GM19397 (cell line): ENCODE measurements around the gene GSG1L2.
"Not testable (repeated sequence)": the region's sequence is repeated elsewhere in the genome, so short reads cannot be mapped to it uniquely, and the experiment has no call there.

Source experiments
- ATAC-seq: cut with Tn5 transposase; IDR thresholded peaks from one replicate; pipeline ENCODE4 v1.9.1; 2021; ENCODE audit warnings: mild to moderate bottlenecking, moderate library complexity; ENCODE audit not compliant: unreplicated experiment

GSG1L2 gene

DNA sequence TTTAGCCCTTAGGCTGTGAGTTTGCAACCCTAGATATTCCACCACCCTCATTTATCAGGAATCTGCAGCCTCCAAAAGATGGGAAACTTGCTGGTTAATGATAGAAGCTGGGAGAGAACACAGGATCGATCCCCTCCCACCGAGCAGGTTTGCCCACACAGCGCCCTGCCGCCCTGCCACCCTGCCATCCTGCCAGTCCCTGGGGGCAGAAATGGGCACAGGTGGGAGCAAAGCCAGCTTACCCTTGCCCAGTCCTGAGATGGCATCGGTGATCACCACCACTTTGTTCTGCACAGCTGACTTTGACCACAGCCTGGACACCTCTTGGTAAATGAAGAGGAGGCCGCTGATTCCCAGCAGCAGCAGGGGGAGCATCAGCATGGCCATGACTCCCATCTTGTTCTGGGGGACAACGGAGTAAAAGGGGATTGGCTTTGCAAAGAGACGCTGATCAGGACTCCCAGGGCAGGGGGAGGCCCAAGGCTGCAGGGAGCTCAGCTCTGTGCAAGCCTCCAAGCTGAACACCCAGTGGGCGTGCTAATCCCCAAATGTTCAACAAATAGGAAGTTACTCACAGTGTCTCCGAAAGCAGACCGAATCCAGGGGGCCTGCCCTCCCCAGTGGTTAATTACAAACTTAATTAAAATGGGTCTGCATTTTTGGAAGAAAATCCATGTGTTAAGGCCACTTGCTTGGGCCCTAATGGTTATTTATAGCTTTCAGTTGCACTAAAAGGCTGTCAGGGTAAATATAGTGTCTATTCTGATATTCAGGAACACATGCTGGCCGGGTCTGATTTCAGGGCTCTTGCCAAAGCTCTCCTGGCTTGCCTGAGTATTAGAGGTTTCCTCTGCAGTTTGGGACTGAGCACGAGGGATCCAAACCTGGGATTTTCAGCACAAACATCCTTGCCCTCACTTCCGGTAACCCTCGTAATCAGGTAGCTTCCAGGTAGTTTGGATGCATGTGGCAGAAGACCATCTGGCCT, 30.7 kb downstream of the GSG1L2 start, which contains the start of gene DHRS7C:
Gene DHRS7C (minus strand): TSS at position 704 of the 988 bp plus-strand sequence. CDS start 308 bp downstream, at position 396.
- no peak for ATAC-seq

DNA sequence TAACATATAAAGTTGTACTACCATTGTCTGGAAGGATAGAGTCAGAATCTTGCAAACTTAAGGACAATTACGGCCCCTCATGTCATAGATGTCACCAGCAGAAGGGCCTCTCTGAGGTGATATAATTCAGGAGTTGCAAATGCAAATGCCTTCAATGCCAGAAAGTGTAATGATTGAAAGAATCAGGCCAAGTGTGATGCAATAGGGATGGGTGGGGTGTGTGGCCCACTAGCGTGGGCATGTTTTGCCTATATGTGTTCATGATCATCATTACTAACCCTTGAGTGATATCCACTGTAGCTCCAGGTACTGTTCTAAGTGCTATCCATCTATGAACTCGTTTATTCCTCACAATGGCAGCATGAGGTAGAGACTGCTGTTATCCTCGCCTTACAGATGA, 31.6 kb downstream of the GSG1L2 start:
- no peak for ATAC-seq

DNA sequence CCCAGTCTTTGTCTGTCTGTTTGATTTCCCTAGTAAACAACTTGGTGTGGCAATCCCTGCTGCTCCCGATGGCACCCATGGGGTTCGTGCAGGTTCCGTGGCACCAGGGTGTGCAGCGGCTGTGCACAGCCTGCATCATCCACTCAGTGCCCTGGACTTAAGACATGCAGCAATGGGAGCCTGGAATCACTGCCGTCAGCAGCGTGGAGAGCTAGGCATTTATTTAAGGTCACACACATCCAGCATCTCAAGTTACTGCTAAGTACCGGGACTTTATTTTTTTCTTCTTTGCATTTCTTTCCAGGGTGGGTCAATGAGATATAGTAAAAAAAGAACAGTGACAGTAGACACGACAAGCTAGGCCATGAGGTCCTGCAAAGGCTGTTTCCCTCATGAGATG, 33.3 kb downstream of the GSG1L2 start:
- ATAC-seq: no peak

DNA sequence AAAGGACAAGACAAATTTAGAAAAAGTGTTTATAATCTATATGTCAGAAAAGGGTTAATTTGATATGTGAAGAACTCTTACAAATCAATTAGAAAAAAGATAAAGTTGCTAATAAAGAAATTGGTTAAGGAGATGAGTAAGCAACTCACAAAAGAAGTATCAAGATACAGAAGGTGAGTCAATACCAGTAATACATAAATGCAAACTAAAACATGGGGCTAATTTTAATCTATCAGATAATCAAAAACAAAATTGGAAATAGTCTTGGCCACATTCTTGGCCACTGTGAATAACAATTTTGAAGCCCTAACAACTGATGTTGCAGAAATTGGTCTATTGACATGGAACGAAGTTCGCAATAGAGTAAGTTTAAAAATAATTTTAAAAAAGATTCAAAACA, 37.3 kb downstream of the GSG1L2 start:
- no peak for ATAC-seq

DNA sequence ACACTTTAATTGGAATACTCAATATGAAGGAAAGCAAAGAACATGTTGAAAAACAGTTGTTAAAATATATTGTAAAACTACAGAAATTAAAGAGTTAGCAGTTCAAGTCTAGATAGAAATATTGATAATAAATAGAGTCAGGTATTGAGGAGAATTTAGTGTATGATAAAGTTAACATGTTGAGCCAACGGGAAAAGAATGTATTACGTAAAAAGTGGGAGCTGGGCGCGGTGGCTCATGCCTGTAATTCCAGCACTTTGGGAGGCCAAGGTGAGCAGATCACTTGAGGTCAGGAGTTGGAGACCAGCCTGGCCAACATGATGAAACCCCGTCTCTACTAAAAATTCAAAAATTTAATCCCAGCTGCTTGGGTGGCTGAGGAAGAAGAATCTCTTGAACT, 38.4 kb downstream of the GSG1L2 start:
- ATAC-seq: not testable (repeated sequence)

DNA sequence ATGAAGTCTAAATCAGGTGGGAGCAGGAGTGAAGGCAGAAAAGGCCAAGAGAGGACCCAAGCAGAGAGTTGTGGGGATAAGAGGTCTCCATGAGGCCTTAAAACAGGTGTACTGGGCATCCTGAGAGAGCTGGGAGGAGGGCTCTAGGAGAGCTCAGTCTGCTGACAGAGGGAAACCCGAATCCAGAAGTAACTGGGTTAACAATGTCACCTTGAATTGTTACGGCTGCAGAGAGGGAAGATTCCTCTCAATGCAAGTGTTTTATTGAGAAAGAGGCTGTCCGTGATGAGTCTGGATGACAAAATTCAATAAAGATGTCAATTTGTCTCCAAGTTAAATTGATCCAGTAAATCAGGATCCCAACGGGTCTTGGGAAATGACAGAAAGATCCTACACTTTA, 38.8 kb downstream of the GSG1L2 start:
- no peak for ATAC-seq

DNA sequence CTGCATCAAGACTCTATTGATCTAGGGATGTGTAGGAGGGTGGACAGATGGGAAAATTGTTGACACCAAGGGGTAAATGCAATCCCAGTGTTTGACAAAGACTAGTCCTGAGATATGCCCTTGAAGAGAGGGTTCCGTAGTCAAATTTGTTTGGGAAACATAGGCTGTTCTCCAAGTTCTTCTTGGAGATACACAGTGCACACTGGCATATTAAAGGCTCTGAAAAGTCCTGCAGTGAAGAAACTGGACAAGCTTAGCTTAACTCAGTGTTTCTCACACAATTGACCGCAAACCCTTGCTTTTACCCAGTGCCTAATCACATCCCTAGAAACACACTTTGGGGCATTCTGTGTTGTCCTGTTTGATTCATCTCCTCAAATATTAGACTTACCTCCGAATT, 41.3 kb downstream of the GSG1L2 start:
- ATAC-seq: no peak

DNA sequence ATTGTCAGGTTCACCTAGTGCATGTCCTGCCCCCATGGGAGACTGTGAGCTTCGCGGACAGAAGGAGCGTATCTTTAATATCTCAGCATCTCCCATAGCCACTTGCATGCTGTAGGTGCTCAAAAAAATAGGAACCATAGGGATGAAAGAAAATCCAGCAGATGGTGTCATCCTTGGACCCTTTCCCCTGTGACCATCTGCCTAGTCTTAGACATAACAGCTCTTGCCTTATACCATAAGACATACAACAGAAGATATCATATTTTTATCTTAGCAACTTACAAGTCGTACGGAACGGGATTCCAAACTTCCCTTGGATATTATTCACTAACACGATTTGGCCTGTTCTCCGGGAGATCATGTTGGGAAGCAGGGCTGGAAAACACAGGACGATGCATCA, 45.0 kb downstream of the GSG1L2 start:
- ATAC-seq: no peak

DNA sequence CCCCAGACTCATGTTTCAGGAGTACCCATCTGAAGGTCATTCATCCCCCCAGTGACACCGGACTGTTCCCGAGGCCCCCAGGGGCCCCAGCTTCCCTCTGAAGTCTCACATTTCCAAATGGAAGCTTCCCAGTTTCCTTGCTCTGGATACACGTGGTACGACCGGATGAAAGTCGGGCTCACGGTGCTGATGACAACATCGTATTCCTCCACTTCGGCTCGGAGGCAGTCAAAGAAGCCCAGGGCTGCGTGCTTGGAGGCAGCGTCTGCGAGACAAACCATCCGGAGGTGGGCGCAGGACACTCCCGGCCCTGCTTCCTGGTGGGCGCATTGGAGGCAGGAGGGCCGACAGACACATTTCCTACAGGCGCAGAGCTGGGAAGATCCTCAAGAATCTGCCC, 49.2 kb downstream of the GSG1L2 start:
- ATAC-seq: no peak

DNA sequence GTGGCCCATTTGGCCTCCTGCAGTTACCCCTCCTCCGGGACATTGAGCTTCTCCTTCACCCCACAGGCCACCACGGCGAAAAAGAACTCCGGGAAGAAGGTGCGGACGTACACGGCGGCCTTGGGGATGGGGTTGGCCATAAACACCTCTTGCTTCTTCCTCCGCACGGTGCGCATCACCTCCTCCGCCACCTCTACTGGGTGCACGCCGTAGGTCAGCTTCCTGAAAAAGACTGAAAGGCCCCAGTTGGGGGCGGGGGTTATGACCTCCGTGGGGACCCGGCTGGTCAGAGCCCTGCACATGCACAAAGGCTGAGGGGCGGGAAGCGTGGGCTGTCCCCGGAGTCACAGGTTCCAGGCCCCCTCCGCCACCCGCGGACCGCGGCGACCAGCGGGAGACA, 50.4 kb downstream of the GSG1L2 start:
- no peak for ATAC-seq

DNA sequence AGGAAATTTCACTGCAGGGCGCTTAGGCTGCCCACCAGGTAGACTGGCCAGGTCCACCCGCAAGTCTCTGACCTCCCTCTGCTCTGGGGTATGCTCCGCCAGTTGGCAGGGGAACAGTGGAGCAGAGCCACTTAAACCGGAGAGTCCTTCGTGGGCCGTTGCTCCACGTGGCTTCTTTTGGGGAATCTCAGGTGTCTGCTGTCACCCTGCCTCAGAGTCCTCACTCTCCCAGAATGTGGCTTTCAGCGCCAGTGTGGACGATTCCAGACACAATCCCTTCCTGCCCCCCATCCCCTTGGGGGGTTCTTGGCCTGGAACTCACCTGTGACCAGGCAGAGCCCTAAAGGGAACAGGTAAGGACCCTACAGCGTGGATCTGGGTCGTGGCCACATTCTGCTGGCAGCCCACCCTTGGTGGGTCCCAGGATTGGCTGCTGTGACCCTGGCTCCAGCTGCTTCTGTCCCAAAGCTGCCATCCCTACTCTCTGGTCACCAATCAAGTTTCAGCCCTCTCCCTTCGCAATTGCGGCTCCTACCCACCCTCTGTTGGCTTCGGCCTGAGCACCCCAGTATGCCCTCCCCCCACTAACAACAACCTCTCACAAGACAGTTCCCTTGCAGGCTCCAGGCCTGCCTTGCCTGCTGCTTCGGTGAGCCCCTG, 52.7 kb downstream of the GSG1L2 start:
- ATAC-seq: no peak

DNA sequence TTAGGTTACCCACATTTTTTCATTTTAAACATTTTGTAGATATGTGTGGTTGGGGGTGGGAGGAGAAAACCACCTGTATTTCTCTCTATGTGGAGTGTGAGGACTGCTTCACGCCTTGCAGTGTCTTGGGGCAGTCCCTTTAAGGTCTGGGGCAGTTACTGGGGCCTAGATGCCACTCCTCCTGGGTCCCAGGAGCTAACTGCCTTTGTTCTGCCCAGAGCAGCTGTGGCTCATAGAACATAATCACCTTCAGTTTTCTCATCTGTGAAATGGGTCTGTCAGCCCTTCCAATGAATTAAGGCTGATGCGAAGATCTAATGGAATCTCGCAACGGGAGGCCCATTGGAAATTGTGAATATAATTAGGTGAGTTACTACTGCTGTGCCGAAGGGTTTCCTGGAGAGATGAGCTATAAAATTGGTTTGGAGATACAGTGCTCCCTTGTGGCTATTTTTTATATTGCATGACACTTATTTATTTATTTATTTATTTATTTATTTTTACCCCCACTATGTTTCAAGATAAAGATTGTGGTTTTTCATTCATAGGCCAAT, 53.4 kb downstream of the GSG1L2 start:
- no peak for ATAC-seq

DNA sequence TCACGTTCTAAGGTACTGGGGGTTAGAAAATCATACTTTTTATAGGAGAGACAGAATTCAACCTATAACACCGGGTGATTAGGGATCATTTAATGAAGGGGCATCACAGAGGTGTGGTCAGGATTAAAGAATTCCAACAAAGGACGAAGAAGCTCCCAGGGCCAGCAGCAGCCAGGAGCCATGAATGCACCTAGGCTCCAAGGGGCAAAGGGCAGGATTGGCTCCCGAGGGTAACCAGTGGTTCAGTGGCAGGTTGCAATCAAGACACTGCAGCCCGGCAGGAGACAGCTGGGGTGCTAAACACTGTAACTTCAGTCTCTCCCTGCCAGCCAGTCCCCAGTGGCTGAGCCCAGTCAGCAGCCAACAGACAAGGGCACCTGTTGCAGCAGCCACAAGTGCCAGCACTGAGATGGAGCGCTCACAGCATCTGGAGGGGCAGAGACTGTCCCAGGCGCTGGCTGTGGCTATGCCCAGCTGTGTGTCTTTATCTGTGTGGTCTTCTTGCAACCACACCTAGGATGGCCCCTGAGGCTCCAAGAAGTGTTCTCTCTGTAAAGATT, 54.4 kb downstream of the GSG1L2 start:
- ATAC-seq: no peak

DNA sequence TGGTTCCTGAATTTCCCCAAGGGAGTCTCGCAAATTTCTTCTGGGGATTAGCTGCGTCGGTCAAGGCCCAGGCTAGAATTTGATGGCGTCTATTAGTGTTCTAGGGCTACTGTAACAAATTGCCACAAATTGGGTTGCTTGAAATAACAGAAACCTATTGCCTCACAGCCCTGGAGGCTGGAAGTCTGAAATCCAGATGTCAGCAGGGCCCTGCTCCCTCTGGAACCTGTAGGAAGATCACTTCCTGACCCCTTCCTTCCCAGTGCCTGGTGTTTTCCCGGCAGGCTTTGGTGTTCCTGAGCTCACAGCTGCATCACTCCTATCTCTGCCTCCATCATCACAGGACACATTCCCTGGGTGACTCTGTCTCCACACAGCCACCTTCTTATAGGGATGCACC, 54.9 kb downstream of the GSG1L2 start:
- ATAC-seq: no peak

DNA sequence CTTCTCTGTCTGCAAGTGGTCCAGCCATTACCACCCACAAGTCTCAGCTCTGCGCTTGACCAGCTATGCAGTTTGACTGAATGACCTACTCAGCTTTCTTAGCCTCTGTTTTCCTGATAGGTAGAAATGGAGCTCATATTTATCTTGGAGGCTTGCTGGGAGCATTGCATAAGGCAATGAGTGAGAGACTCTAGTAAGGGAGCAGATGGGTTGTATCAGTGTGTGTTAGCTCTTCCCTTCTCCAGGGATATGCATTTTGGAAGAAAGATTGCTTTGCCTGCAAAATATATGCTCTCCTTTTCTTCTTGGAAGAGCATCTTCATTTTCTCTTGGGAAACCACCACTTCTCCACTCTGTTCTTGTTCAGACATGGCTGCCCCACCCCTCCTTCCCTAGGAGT, 56.6 kb downstream of the GSG1L2 start:
- no peak for ATAC-seq

DNA sequence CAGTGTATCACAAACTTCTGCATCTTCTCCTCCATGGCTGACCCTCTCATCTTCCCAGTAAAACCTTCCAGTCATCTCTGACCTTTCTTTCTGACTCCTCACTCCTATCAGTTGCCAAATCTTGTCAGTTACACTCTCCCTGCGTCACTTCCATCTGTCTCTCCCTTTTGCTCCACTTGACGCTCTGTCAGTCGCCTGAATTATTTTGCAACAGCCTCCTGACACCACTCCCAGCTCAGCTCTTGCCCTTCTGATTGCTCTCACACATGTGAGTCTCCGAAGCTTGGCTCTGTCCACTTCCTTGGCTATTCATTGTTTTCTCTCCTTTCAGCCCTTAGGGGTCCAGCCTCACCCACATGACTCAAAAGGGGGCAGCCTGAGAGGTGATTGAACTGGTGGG, 58.2 kb downstream of the GSG1L2 start:
- ATAC-seq: no peak

DNA sequence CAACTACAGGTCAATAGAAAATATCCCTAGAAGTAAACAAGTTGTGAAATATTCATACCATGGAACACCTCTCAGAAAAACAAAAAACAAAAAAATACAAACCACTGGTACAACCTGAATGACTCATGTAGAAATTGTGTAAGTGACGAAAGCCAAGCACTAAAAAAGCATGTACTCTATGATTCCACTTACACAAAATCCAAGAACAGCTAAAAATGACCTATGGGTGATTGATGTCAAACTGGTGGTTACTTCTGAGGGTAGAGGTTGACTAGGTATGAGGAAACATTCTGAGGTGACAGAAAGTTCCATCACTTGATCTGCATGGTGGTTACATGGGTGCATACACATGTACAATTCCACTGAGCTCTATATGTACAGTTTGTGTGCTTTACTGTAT, 61.6 kb downstream of the GSG1L2 start:
- ATAC-seq: no peak

DNA sequence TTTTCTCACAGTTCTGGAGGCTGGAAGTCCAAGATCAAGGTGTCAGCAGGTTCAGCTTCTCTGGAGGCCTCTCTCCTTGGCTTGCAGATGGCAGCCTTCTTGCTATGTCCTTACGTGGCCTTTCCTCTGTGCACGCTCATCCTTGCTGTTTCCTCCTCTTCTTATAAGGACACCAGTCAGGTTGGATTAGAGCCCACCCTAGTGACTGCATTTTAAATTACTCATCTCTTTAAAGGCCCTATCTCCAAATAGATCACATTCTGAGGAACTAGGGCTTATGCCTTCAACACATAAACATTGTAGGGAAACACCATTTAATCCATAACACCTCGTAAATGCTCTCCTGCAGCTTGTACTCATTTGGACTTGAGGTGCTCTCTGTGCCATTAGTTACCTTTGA, 66.8 kb downstream of the GSG1L2 start:
- ATAC-seq: no peak
